ENCODE measurements around the gene ESRP2.

GRCh38 chr16:68235887-68236136 is at the start of gene ESRP2:
- TF ChIP-seq CTCF (IDR thresholded peaks at IDR 0.05) (no peak), POLR2A (IDR thresholded peaks at IDR 0.05) (no peak), POLR2AphosphoS5 (IDR thresholded peaks at IDR 0.05) (no peak), EP300 (IDR thresholded peaks at IDR 0.05; ENCODE audit: low read depth) (no peak)
